HEK293 (cell line): ENCODE data around the gene MEAK7.

Source experiments
- CTCF ChIA-PET: fragments of 350-600 bp; formaldehyde crosslinking; extraction: SDS; loops from one replicate; lab custom pipeline; 2021; ENCODE audit warnings: antibody characterized with exemption; lab: Yijun Ruan, JAX
- POLR2A ChIA-PET: fragments of 300-600 bp; formaldehyde crosslinking; extraction: SDS; loops from one replicate; lab custom pipeline; 2020; ENCODE audit warnings: antibody characterized with exemption, inconsistent platforms; lab: Yijun Ruan, JAX
- H3K27ac ChIP-seq: fragments of 200-500 bp; sonication (Bioruptor generic); 2 replicates; pipeline ENCODE4 v1.5.1; 2014; ENCODE audit warnings: low read depth, low read length, control low read depth, inconsistent platforms; ENCODE audit errors: extremely low read depth
- H3K36me3 ChIP-seq, 2 experiments: fragments of 200-500 bp in 1 of 2; sonication (Bioruptor generic) in 1 of 2; 1 replicate in 1 of 2; 2 replicates in 1 of 2; pipeline ENCODE4 v1.5.1; 2014 to 2017; ENCODE audit warnings: inconsistent platforms in 2 of 2, low read length in 2 of 2; ENCODE audit not compliant: control insufficient read depth in 2 of 2, insufficient read depth in 1 of 2
- H3K4me1 ChIP-seq: fragments of 200-500 bp; sonication (Bioruptor generic); 2 replicates; pipeline ENCODE4 v1.5.1; 2014; ENCODE audit warnings: mild to moderate bottlenecking, low read length, inconsistent platforms; ENCODE audit not compliant: control insufficient read depth, insufficient read depth
- H3K4me3 ChIP-seq: 2 replicates; pipeline ENCODE4 v1.5.1; 2011; ENCODE audit warnings: low read depth, mild to moderate bottlenecking, control low read depth, low read length, moderate library complexity
- H3K9me3 ChIP-seq: fragments of 200-500 bp; sonication (Bioruptor generic); 2 replicates; pipeline ENCODE4 v1.5.1; 2014; ENCODE audit warnings: low read depth, low read length, inconsistent platforms; ENCODE audit not compliant: control insufficient read depth, insufficient read depth
- REPIN1 ChIP-seq: fragments of 450-650 bp; formaldehyde crosslinking; IDR thresholded peaks from 2 replicates; pipeline ENCODE4 v1.5.1; 2017; ENCODE audit warnings: missing biosample characterization, missing genetic modification characterization, low read depth
- SCRT2 ChIP-seq: fragments of 450-650 bp; formaldehyde crosslinking; IDR thresholded peaks from 2 replicates; pipeline ENCODE4 v1.5.1; 2016; ENCODE audit warnings: missing biosample characterization, missing genetic modification characterization
- ZBTB17 ChIP-seq: fragments of 450-650 bp; formaldehyde crosslinking; IDR thresholded peaks from 2 replicates; pipeline ENCODE4 v1.5.1; 2016; ENCODE audit warnings: missing biosample characterization, missing genetic modification characterization
- ZBTB21 ChIP-seq: fragments of 450-650 bp; formaldehyde crosslinking; IDR thresholded peaks from 2 replicates; pipeline ENCODE4 v1.5.1; 2017; ENCODE audit warnings: missing biosample characterization, missing genetic modification characterization
- ZIC2 ChIP-seq: fragments of 450-650 bp; formaldehyde crosslinking; IDR thresholded peaks from 2 replicates; pipeline ENCODE4 v1.5.1; 2016; ENCODE audit warnings: missing biosample characterization, missing genetic modification characterization
- ZNF354C ChIP-seq: fragments of 450-650 bp; formaldehyde crosslinking; IDR thresholded peaks from 2 replicates; pipeline ENCODE4 v1.5.1; 2016; ENCODE audit warnings: missing biosample characterization, missing genetic modification characterization, low read depth, borderline replicate concordance
- ZNF433 ChIP-seq: fragments of 450-650 bp; formaldehyde crosslinking; IDR thresholded peaks from 2 replicates; pipeline ENCODE4 v1.5.1; 2016; ENCODE audit warnings: missing biosample characterization, missing genetic modification characterization, low read depth
- ZNF549 ChIP-seq: fragments of 450-650 bp; IDR thresholded peaks from 2 replicates; pipeline ENCODE4 v1.5.1; 2018; ENCODE audit warnings: missing biosample characterization, missing genetic modification characterization, mild to moderate bottlenecking, inconsistent platforms, moderate library complexity
- ZNF629 ChIP-seq: fragments of 450-650 bp; formaldehyde crosslinking; IDR thresholded peaks from 2 replicates; pipeline ENCODE4 v1.5.1; 2017; ENCODE audit warnings: missing biosample characterization, missing genetic modification characterization
- ZNF660 ChIP-seq: fragments of 450-650 bp; IDR thresholded peaks from 2 replicates; pipeline ENCODE4 v1.5.1; 2018; ENCODE audit warnings: missing biosample characterization, mild to moderate bottlenecking, missing genetic modification characterization
- TF ChIP-seq, protein P1 (sequence below): fragments of 450-650 bp; IDR thresholded peaks from 2 replicates; pipeline ENCODE4 v1.5.1; 2018; ENCODE audit warnings: missing biosample characterization, missing genetic modification characterization
- TF ChIP-seq, protein P2 (sequence below): fragments of 450-650 bp; formaldehyde crosslinking; IDR thresholded peaks from 2 replicates; pipeline ENCODE4 v1.5.1; 2016; ENCODE audit warnings: missing biosample characterization, missing genetic modification characterization
- TF ChIP-seq, protein P3 (sequence below): fragments of 450-650 bp; formaldehyde crosslinking; IDR thresholded peaks from 2 replicates; pipeline ENCODE4 v1.5.1; 2016; ENCODE audit warnings: missing biosample characterization, missing genetic modification characterization, low read depth
- TF ChIP-seq, protein P4 (sequence below): fragments of 450-650 bp; formaldehyde crosslinking; IDR thresholded peaks from 2 replicates; pipeline ENCODE4 v1.5.1; 2016; ENCODE audit warnings: missing biosample characterization, missing genetic modification characterization
- TF ChIP-seq, protein P5 (sequence below): fragments of 450-650 bp; formaldehyde crosslinking; IDR thresholded peaks from 2 replicates; pipeline ENCODE4 v1.5.1; 2016; ENCODE audit warnings: missing biosample characterization, missing genetic modification characterization, borderline replicate concordance
- TF ChIP-seq, protein P6 (sequence below): fragments of 450-650 bp; formaldehyde crosslinking; IDR thresholded peaks from 2 replicates; pipeline ENCODE4 v1.5.1; 2017; ENCODE audit warnings: missing biosample characterization, mild to moderate bottlenecking, missing genetic modification characterization, moderate library complexity

MEAK7 gene

DNA sequence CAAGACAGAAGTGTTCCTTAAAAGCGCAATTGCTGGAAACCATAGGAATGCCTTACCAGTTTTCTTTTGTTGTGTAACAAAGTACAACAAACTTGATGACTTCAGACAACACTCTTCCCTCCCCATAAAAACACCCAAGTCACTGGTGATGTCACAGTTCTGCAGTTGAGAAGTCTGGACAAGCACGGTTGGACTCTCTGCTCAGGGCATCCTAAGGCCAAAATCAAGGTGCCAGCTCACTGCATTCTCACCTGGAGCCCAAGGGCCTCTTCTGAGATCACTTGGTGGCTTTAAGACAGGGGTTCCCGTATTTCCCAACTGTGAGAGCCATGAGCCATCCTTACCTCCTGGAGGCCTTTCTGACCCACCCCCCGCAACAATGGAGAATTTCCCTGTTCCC, 45.6 kb upstream of the MEAK7 start:
- Histone ChIP-seq H3K9me3 (no peaks in the 10 kb centered on the region), H3K36me3 (no peaks in the 10 kb centered on the region), H3K27ac (no peak overlapping the region), H3K4me3 (no peak overlapping the region), H3K4me1 (no peaks in the 10 kb centered on the region)
- ChIA-PET CTCF (no interaction called here), POLR2A (no interaction called here)
- TF ChIP-seq ZIC2 (tag by site-specific recombination): peak; percentile 14; the same call in 1 of the 2 replicates
- TF ChIP-seq ZNF433: no peak
- TF ChIP-seq REPIN1 (tag by site-specific recombination): no peak
- TF ChIP-seq, protein P1, sequence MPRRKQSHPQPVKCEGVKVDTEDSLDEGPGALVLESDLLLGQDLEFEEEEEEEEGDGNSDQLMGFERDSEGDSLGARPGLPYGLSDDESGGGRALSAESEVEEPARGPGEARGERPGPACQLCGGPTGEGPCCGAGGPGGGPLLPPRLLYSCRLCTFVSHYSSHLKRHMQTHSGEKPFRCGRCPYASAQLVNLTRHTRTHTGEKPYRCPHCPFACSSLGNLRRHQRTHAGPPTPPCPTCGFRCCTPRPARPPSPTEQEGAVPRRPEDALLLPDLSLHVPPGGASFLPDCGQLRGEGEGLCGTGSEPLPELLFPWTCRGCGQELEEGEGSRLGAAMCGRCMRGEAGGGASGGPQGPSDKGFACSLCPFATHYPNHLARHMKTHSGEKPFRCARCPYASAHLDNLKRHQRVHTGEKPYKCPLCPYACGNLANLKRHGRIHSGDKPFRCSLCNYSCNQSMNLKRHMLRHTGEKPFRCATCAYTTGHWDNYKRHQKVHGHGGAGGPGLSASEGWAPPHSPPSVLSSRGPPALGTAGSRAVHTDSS (tag by site-specific recombination): no peak
- peak; percentile 67 for TF ChIP-seq ZBTB21 (tag by site-specific recombination)
- no peak for TF ChIP-seq ZNF549 (tag by site-specific recombination)
- peak; percentile 71 for TF ChIP-seq ZNF629 (tag by site-specific recombination)
- TF ChIP-seq, protein P2, sequence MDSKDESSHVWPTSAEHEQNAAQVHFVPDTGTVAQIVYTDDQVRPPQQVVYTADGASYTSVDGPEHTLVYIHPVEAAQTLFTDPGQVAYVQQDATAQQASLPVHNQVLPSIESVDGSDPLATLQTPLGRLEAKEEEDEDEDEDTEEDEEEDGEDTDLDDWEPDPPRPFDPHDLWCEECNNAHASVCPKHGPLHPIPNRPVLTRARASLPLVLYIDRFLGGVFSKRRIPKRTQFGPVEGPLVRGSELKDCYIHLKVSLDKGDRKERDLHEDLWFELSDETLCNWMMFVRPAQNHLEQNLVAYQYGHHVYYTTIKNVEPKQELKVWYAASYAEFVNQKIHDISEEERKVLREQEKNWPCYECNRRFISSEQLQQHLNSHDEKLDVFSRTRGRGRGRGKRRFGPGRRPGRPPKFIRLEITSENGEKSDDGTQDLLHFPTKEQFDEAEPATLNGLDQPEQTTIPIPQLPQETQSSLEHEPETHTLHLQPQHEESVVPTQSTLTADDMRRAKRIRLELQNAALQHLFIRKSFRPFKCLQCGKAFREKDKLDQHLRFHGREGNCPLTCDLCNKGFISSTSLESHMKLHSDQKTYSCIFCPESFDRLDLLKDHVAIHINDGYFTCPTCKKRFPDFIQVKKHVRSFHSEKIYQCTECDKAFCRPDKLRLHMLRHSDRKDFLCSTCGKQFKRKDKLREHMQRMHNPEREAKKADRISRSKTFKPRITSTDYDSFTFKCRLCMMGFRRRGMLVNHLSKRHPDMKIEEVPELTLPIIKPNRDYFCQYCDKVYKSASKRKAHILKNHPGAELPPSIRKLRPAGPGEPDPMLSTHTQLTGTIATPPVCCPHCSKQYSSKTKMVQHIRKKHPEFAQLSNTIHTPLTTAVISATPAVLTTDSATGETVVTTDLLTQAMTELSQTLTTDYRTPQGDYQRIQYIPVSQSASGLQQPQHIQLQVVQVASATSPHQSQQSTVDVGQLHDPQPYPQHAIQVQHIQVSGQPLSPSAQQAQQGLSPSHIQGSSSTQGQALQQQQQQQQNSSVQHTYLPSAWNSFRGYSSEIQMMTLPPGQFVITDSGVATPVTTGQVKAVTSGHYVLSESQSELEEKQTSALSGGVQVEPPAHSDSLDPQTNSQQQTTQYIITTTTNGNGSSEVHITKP: peak; percentile 77
- TF ChIP-seq ZNF660 (tag by site-specific recombination): 0 out of 2 replicates have a peak, but pooled peaks have one; percentile 27
- TF ChIP-seq, protein P3, sequence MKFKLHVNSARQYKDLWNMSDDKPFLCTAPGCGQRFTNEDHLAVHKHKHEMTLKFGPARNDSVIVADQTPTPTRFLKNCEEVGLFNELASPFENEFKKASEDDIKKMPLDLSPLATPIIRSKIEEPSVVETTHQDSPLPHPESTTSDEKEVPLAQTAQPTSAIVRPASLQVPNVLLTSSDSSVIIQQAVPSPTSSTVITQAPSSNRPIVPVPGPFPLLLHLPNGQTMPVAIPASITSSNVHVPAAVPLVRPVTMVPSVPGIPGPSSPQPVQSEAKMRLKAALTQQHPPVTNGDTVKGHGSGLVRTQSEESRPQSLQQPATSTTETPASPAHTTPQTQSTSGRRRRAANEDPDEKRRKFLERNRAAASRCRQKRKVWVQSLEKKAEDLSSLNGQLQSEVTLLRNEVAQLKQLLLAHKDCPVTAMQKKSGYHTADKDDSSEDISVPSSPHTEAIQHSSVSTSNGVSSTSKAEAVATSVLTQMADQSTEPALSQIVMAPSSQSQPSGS (tag by site-specific recombination): peak; percentile 66

DNA sequence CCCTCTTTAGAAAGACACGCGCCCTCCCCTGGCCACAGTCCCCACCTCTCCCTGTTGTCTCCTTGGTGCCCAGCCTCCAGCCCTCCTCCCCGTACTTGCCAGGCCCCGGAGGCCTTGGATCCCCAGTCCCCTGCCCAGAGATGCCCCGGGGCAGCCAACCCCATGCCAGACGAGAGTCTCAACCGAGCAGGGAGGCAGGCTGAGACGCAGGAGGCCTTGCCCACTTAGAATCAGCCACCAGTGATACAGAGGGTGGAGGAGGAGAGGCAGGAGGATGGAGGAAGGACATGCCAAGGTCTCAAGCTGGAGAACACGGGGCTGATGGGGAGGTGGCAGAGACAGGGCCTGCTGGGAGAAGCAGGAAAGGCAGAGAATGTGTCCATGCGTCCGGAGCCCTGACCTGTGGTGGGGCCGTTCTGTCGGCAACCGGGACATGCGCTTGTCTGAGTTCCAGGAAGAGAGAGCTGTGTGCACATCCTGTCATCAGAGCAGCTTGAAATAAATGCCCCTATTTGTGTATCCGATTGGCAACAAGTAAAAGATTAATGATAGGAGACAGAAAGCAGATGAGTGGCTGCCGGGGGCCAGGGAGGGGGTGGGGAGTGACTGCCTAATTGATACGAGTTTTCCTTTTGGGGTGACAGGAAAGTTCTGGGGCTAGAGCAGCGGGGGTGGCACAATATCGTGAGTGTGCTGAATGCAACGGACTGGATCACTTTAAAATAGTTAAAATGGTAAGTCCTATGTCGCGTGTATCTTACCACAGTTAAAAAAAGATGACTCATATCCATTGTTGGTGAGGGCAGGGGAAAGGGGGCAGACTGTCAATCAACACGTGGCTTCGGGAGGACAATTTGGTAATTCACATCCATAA, 44.7 kb upstream of the MEAK7 start:
- Histone ChIP-seq H3K9me3 (no peaks in the 10 kb centered on the region), H3K4me3 (no peak overlapping the region), H3K27ac (no peak overlapping the region), H3K4me1 (no peaks in the 10 kb centered on the region; the same call in 1 of the 2 replicates), H3K36me3 (no peaks in the 10 kb centered on the region)
- CTCF ChIA-PET: no interaction called here
- TF ChIP-seq, protein P4, sequence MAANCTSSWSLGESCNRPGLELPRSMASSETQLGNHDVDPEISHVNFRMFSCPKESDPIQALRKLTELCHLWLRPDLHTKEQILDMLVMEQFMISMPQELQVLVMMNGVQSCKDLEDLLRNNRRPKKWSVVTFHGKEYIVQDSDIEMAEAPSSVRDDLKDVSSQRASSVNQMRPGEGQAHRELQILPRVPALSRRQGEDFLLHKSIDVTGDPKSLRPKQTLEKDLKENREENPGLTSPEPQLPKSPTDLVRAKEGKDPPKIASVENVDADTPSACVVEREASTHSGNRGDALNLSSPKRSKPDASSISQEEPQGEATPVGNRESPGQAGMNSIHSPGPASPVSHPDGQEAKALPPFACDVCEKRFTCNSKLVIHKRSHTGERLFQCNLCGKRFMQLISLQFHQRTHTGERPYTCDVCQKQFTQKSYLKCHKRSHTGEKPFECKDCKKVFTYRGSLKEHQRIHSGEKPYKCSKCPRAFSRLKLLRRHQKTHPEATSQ (tag by site-specific recombination): no peak
- TF ChIP-seq SCRT2 (tag by site-specific recombination): peak; percentile 60
- TF ChIP-seq ZBTB17 (tag by site-specific recombination): no peak
- TF ChIP-seq ZNF354C (tag by site-specific recombination): no peak
- TF ChIP-seq, protein P5, sequence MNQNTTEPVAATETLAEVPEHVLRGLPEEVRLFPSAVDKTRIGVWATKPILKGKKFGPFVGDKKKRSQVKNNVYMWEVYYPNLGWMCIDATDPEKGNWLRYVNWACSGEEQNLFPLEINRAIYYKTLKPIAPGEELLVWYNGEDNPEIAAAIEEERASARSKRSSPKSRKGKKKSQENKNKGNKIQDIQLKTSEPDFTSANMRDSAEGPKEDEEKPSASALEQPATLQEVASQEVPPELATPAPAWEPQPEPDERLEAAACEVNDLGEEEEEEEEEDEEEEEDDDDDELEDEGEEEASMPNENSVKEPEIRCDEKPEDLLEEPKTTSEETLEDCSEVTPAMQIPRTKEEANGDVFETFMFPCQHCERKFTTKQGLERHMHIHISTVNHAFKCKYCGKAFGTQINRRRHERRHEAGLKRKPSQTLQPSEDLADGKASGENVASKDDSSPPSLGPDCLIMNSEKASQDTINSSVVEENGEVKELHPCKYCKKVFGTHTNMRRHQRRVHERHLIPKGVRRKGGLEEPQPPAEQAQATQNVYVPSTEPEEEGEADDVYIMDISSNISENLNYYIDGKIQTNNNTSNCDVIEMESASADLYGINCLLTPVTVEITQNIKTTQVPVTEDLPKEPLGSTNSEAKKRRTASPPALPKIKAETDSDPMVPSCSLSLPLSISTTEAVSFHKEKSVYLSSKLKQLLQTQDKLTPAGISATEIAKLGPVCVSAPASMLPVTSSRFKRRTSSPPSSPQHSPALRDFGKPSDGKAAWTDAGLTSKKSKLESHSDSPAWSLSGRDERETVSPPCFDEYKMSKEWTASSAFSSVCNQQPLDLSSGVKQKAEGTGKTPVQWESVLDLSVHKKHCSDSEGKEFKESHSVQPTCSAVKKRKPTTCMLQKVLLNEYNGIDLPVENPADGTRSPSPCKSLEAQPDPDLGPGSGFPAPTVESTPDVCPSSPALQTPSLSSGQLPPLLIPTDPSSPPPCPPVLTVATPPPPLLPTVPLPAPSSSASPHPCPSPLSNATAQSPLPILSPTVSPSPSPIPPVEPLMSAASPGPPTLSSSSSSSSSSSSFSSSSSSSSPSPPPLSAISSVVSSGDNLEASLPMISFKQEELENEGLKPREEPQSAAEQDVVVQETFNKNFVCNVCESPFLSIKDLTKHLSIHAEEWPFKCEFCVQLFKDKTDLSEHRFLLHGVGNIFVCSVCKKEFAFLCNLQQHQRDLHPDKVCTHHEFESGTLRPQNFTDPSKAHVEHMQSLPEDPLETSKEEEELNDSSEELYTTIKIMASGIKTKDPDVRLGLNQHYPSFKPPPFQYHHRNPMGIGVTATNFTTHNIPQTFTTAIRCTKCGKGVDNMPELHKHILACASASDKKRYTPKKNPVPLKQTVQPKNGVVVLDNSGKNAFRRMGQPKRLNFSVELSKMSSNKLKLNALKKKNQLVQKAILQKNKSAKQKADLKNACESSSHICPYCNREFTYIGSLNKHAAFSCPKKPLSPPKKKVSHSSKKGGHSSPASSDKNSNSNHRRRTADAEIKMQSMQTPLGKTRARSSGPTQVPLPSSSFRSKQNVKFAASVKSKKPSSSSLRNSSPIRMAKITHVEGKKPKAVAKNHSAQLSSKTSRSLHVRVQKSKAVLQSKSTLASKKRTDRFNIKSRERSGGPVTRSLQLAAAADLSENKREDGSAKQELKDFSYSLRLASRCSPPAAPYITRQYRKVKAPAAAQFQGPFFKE (tag by site-specific recombination): no peak
- TF ChIP-seq, protein P6, sequence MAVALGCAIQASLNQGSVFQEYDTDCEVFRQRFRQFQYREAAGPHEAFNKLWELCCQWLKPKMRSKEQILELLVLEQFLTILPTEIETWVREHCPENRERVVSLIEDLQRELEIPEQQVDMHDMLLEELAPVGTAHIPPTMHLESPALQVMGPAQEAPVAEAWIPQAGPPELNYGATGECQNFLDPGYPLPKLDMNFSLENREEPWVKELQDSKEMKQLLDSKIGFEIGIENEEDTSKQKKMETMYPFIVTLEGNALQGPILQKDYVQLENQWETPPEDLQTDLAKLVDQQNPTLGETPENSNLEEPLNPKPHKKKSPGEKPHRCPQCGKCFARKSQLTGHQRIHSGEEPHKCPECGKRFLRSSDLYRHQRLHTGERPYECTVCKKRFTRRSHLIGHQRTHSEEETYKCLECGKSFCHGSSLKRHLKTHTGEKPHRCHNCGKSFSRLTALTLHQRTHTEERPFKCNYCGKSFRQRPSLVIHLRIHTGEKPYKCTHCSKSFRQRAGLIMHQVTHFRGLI (tag by site-specific recombination): no peak
- POLR2A ChIA-PET: interaction anchor here (0.6 kb wide), 1 partner anchor 134 kb away, joined by 4 read pairs; no protein-coding TSS in a partner anchor
